H9 (cell line): Measurements from ENCODE around the gene C1QA. TPM values are rescaled to one million over a fixed set of nuclear protein-coding genes. Genes with fewer than 3 reads are reported as not detected.

Source experiments
- DNase-seq: peaks from one replicate; pipeline ENCODE4 v3.0.0-alpha.2; 2017
- H2AFZ ChIP-seq: one replicate; pipeline ENCODE4 v1.6.1; 2013; ENCODE audit warnings: mild to moderate bottlenecking, low read length, control low read depth, moderate library complexity
- H2AK5ac ChIP-seq: 2 replicates; pipeline ENCODE4 v1.6.1; 2013; ENCODE audit warnings: low read length, control low read depth, mixed read lengths; ENCODE audit not compliant: insufficient read length
- H2BK120ac ChIP-seq: one replicate; pipeline ENCODE4 v1.6.1; 2013; ENCODE audit warnings: low read depth, mild to moderate bottlenecking, low read length, control low read depth, inconsistent platforms; ENCODE audit not compliant: poor library complexity, severe bottlenecking
- H2BK12ac ChIP-seq: 2 replicates; pipeline ENCODE4 v1.6.1; 2013; ENCODE audit warnings: low read length, control low read depth, mixed read lengths, low read depth; ENCODE audit not compliant: insufficient read length
- H2BK15ac ChIP-seq: 2 replicates; pipeline ENCODE4 v1.6.1; 2013; ENCODE audit warnings: low read depth, low read length, control low read depth
- H2BK20ac ChIP-seq: one replicate; pipeline ENCODE4 v1.6.1; 2013; ENCODE audit warnings: low read depth, mild to moderate bottlenecking, low read length, control low read depth, inconsistent platforms; ENCODE audit not compliant: poor library complexity, severe bottlenecking
- H2BK5ac ChIP-seq: 2 replicates; pipeline ENCODE4 v1.6.1; 2013; ENCODE audit warnings: low read length, control low read depth, mixed read lengths; ENCODE audit not compliant: insufficient read length
- H3K14ac ChIP-seq: 2 replicates; pipeline ENCODE4 v1.6.1; 2013; ENCODE audit warnings: low read length, control low read depth; ENCODE audit not compliant: insufficient read depth
- H3K18ac ChIP-seq: 2 replicates; pipeline ENCODE4 v1.6.1; 2013; ENCODE audit warnings: low read depth, mild to moderate bottlenecking, mixed read lengths, low read length, control low read depth; ENCODE audit not compliant: insufficient read length
- H3K23ac ChIP-seq: 2 replicates; pipeline ENCODE4 v1.6.1; 2013; ENCODE audit warnings: low read length, control low read depth, mixed read lengths, low read depth; ENCODE audit not compliant: insufficient read length
- H3K23me2 ChIP-seq: 2 replicates; pipeline ENCODE4 v1.6.1; 2013; ENCODE audit warnings: low read depth, mild to moderate bottlenecking, mixed read lengths, low read length, control low read depth; ENCODE audit not compliant: insufficient read length, poor library complexity, severe bottlenecking
- H3K27ac ChIP-seq: 2 replicates; pipeline ENCODE4 v1.5.1; 2013; ENCODE audit warnings: low read length, control low read depth, mixed read lengths, low read depth; ENCODE audit not compliant: insufficient read length
- H3K27me3 ChIP-seq: 2 replicates; pipeline ENCODE4 v1.6.1; 2013; ENCODE audit warnings: low read length, control low read depth, inconsistent platforms; ENCODE audit not compliant: insufficient read depth
- H3K4ac ChIP-seq: 2 replicates; pipeline ENCODE4 v1.6.1; 2013; ENCODE audit warnings: low read depth, mild to moderate bottlenecking, control low read depth, inconsistent platforms, low read length, moderate library complexity
- H3K4me1 ChIP-seq: 2 replicates; pipeline ENCODE4 v1.6.1; 2013; ENCODE audit warnings: low read length, control low read depth, inconsistent platforms; ENCODE audit not compliant: insufficient read depth
- H3K4me2 ChIP-seq: 2 replicates; pipeline ENCODE4 v1.6.1; 2013; ENCODE audit warnings: low read length, control low read depth, mixed read lengths; ENCODE audit not compliant: insufficient read length, insufficient read depth
- H3K56ac ChIP-seq: 2 replicates; pipeline ENCODE4 v1.6.1; 2013; ENCODE audit warnings: low read depth, mild to moderate bottlenecking, mixed read lengths, low read length, control low read depth; ENCODE audit not compliant: insufficient read length
- H3K79me1 ChIP-seq: 2 replicates; pipeline ENCODE4 v1.6.1; 2013; ENCODE audit warnings: low read depth, mild to moderate bottlenecking, moderate library complexity, low read length, control low read depth, inconsistent platforms; ENCODE audit not compliant: insufficient read depth, poor library complexity, severe bottlenecking
- H3K79me2 ChIP-seq: 2 replicates; pipeline ENCODE4 v1.6.1; 2013; ENCODE audit warnings: low read length, control low read depth, inconsistent platforms; ENCODE audit not compliant: insufficient read depth
- H3K9ac ChIP-seq: 2 replicates; pipeline ENCODE4 v1.6.1; 2013; ENCODE audit warnings: low read length, control low read depth, mixed read lengths; ENCODE audit not compliant: insufficient read length; ENCODE audit errors: extremely low read depth
- H3K9me3 ChIP-seq: one replicate; pipeline ENCODE4 v1.6.1; 2013; ENCODE audit warnings: low read depth, low read length, inconsistent platforms; ENCODE audit not compliant: control insufficient read depth
- H3T11ph ChIP-seq: one replicate; pipeline ENCODE4 v1.6.1; 2013; ENCODE audit warnings: mild to moderate bottlenecking, low read length, control low read depth, inconsistent platforms
- H4K20me1 ChIP-seq: one replicate; pipeline ENCODE4 v1.6.1; 2013; ENCODE audit not compliant: control insufficient read depth, insufficient read length, insufficient read depth
- H4K5ac ChIP-seq: 2 replicates; pipeline ENCODE4 v1.6.1; 2013; ENCODE audit warnings: low read depth, mild to moderate bottlenecking, mixed read lengths, low read length, control low read depth; ENCODE audit not compliant: insufficient read length
- H4K8ac ChIP-seq: replicated peaks from 2 replicates; pipeline ENCODE4 v1.6.1; 2013; ENCODE audit warnings: low read length, control low read depth, mixed read lengths, low read depth; ENCODE audit not compliant: insufficient read length
- H4K91ac ChIP-seq: 2 replicates; pipeline ENCODE4 v1.6.1; 2013; ENCODE audit warnings: low read depth, mild to moderate bottlenecking, moderate library complexity, mixed read lengths, low read length, control low read depth; ENCODE audit not compliant: insufficient read length
- H3K27ac Mint-ChIP-seq, 3 experiments: 2 replicates in 2 of 3; 3 replicates in 1 of 3; pipeline ENCODE4 v1.8.0; 2020 to 2021; ENCODE audit warnings: mixed read lengths in 3 of 3, mild to moderate bottlenecking in 1 of 3, moderate library complexity in 1 of 3
- H3K27me3 Mint-ChIP-seq: 2 replicates; pipeline ENCODE4 v1.8.0; 2021; ENCODE audit warnings: low read depth, mild to moderate bottlenecking, moderate library complexity, mixed read lengths
- H3K36me3 Mint-ChIP-seq, 3 experiments: 2 replicates in 2 of 3; 3 replicates in 1 of 3; pipeline ENCODE4 v1.8.0; 2020 to 2021; ENCODE audit warnings: low read depth in 3 of 3, mixed read lengths in 3 of 3; ENCODE audit not compliant: insufficient read depth in 1 of 3
- H3K4me1 Mint-ChIP-seq, 2 experiments: 2 replicates each; pipeline ENCODE4 v1.8.0; 2020; ENCODE audit warnings: mixed read lengths in 2 of 2
- H3K4me3 Mint-ChIP-seq, 2 experiments: 2 replicates in 1 of 2; 3 replicates in 1 of 2; pipeline ENCODE4 v1.8.0; 2020 to 2021; ENCODE audit warnings: mild to moderate bottlenecking in 2 of 2, mixed read lengths in 2 of 2, moderate library complexity in 1 of 2
- H3K9me3 Mint-ChIP-seq, 2 experiments: 2 replicates in 1 of 2; 3 replicates in 1 of 2; pipeline ENCODE4 v1.8.0; 2020; ENCODE audit warnings: mild to moderate bottlenecking in 2 of 2, mixed read lengths in 2 of 2, moderate library complexity in 1 of 2
- WGBS: extraction: QIAGEN DNeasy Blood & Tissue Kit; methylation state at CpG from one replicate; pipeline ENCODE4 v1.1.7; 2013; ENCODE audit warnings: missing lambda C conversion rate, low lambda C conversion rate, mixed read lengths; ENCODE audit not compliant: insufficient read length; ENCODE audit errors: extremely low coverage; 5-methylcytosine and 5-hydroxymethylcytosine counted together
- total RNA-seq: library from RNA; stranded (reverse); gene quantifications from 2 replicates; pipeline ENCODE4 v1.2.1, GENCODE V29; 2021
- TF ChIP-seq, protein P1 (sequence below): fragments of 200-600 bp; sonication (generic); conservative IDR thresholded peaks from 3 replicates; pipeline ENCODE4 v1.8.0; 2021; ENCODE audit warnings: antibody characterized with exemption, mild to moderate bottlenecking

Gene C1QA
- total RNA-seq, 1 experiment from 2014 or later: not detected

DNA sequence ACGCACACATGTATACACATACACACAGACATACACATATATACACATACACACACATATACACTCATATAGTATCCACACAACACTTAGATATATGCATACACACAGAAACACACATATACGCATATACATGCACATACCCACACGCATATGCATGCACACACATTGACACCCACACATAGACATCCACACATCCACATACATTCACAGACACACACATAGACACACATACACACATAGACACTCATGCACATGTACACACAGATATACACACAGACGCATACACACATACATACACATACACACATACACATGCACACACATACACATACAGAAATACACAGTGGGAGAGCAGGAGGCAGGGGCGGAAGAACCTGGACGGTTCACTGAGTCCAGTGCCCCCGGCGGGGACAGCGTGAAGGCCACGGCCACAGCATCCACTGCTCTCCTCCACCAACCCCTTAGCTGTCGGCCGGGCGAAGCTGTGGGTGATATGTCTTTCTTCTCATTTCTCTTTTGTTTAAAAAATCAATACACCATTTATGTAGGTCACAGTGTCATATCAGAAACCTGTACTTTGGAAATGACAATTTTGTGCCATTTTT, 13.8 kb downstream of the C1QA start:
- H3K27ac Mint-ChIP-seq: no peak overlapping the region; a peak in 1 of 7 replicates
- no CpG with 5 or more reads among the region's 13 CpGs for WGBS

More for the DNA sequence above, 13.8 kb downstream of the C1QA start:
- H3K27me3 ChIP-seq: no peaks in the 10 kb centered on the region
- no peaks in the 10 kb centered on the region for H3K79me1 ChIP-seq
- H2BK20ac ChIP-seq: no peak overlapping the region
- H3K56ac ChIP-seq: no peak overlapping the region
- H3K36me3 Mint-ChIP-seq: no peaks in the 10 kb centered on the region
- no peak overlapping the region for H4K8ac ChIP-seq
- H2BK120ac ChIP-seq: no peak overlapping the region
- H2BK5ac ChIP-seq: no peak overlapping the region
- H3K9me3 ChIP-seq: no peaks in the 10 kb centered on the region
- H3K4me1 Mint-ChIP-seq: peaks cover 0 to 7% of the 10 kb centered on the region in 2 experiments; a peak in 2 of 4 replicates
- H3K23ac ChIP-seq: peak overlapping the region; percentile 60
- H2BK15ac ChIP-seq: no peak overlapping the region
- H2BK12ac ChIP-seq: no peak overlapping the region
- H3K9me3 Mint-ChIP-seq: no peaks in the 10 kb centered on the region
- no peaks in the 10 kb centered on the region for H3K79me2 ChIP-seq
- no peak overlapping the region for H3K18ac ChIP-seq
- no peak overlapping the region for H4K5ac ChIP-seq
- no peak overlapping the region for H2AFZ ChIP-seq
- no peaks in the 10 kb centered on the region for H4K20me1 ChIP-seq
- DNase-seq: no peak
- no peak overlapping the region for H2AK5ac ChIP-seq
- H3K4ac ChIP-seq: no peak overlapping the region
- H3K4me1 ChIP-seq: no peaks in the 10 kb centered on the region
- H4K91ac ChIP-seq: no peak overlapping the region
- no peak overlapping the region for H3K9ac ChIP-seq
- H3K4me2 ChIP-seq: no peak overlapping the region
- peaks cover 17% of the 10 kb centered on the region for H3K27me3 Mint-ChIP-seq
- no peak overlapping the region for H3K14ac ChIP-seq
- no peak overlapping the region for H3T11ph ChIP-seq
- no peak overlapping the region for H3K27ac ChIP-seq
- H3K4me3 Mint-ChIP-seq: no peak overlapping the region
- TF ChIP-seq, protein P1, sequence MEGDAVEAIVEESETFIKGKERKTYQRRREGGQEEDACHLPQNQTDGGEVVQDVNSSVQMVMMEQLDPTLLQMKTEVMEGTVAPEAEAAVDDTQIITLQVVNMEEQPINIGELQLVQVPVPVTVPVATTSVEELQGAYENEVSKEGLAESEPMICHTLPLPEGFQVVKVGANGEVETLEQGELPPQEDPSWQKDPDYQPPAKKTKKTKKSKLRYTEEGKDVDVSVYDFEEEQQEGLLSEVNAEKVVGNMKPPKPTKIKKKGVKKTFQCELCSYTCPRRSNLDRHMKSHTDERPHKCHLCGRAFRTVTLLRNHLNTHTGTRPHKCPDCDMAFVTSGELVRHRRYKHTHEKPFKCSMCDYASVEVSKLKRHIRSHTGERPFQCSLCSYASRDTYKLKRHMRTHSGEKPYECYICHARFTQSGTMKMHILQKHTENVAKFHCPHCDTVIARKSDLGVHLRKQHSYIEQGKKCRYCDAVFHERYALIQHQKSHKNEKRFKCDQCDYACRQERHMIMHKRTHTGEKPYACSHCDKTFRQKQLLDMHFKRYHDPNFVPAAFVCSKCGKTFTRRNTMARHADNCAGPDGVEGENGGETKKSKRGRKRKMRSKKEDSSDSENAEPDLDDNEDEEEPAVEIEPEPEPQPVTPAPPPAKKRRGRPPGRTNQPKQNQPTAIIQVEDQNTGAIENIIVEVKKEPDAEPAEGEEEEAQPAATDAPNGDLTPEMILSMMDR: no peak
- no peaks in the 10 kb centered on the region for H3K23me2 ChIP-seq
